SU-DHL-6 (cell line): ENCODE results near the gene TEX38.

Experiments
- H2AFZ ChIP-seq: fragments of 200-600 bp; sonication (generic); 2 replicates; pipeline ENCODE4 v1.6.1; 2014; ENCODE audit warnings: low read depth, mild to moderate bottlenecking, moderate library complexity, mixed read lengths, antibody characterized with exemption, low read length; ENCODE audit not compliant: severe bottlenecking
- H3F3A ChIP-seq: fragments of 200-600 bp; shearing (Covaris generic); 2 replicates; pipeline ENCODE4 v1.6.0; 2016; ENCODE audit warnings: antibody characterized with exemption, mild to moderate bottlenecking; ENCODE audit not compliant: insufficient read depth
- H3K27ac ChIP-seq: fragments of 200-600 bp; sonication (generic); 2 replicates; pipeline ENCODE4 v1.5.1; 2016; ENCODE audit warnings: low read depth, mild to moderate bottlenecking, low read length, moderate library complexity, mixed read lengths
- H3K27me3 ChIP-seq: fragments of 200-600 bp; sonication (generic), shearing (Covaris generic); 2 replicates; pipeline ENCODE4 v1.6.0; 2014; ENCODE audit warnings: mild to moderate bottlenecking, low read length
- H3K36me3 ChIP-seq: fragments of 200-600 bp; sonication (generic); 2 replicates; pipeline ENCODE4 v1.6.1; 2014; ENCODE audit warnings: mild to moderate bottlenecking, low read length, mixed read lengths
- H3K4me2 ChIP-seq: fragments of 300-600, 200-600 bp; shearing (Covaris generic), sonication (generic); 2 replicates; pipeline ENCODE4 v1.6.0; 2014; ENCODE audit warnings: low read length, low read depth, mild to moderate bottlenecking; ENCODE audit not compliant: poor library complexity, severe bottlenecking
- H3K4me3 ChIP-seq: fragments of 200-600 bp; sonication (generic); 2 replicates; pipeline ENCODE4 v1.5.1; 2014; ENCODE audit warnings: antibody characterized with exemption, low read length, mild to moderate bottlenecking, mixed read lengths; ENCODE audit not compliant: insufficient read depth, poor library complexity, severe bottlenecking
- H3K79me2 ChIP-seq: fragments of 200-600 bp; sonication (generic); 2 replicates; pipeline ENCODE4 v1.6.1; 2014; ENCODE audit warnings: mild to moderate bottlenecking, low read length, moderate library complexity; ENCODE audit not compliant: insufficient read depth
- H3K9ac ChIP-seq: fragments of 200-600 bp; sonication (generic); 2 replicates; pipeline ENCODE4 v1.7.0; 2014; ENCODE audit warnings: mild to moderate bottlenecking, low read length
- H3K9me2 ChIP-seq: fragments of 200-600 bp; sonication (generic); replicated peaks from 2 replicates; pipeline ENCODE4 v1.6.1; 2014; ENCODE audit warnings: low read length; ENCODE audit not compliant: insufficient read depth
- H3K9me3 ChIP-seq: fragments of 200-600 bp; sonication (generic); 2 replicates; pipeline ENCODE4 v1.6.1; 2014; ENCODE audit warnings: low read length, mixed read lengths; ENCODE audit not compliant: insufficient read depth
- H4K20me1 ChIP-seq: fragments of 200-600 bp; sonication (generic); 2 replicates; pipeline ENCODE4 v1.6.1; 2014; ENCODE audit warnings: low read depth, mild to moderate bottlenecking, antibody characterized with exemption, low read length, moderate library complexity, mixed read lengths
- EZH2phosphoT487 ChIP-seq: fragments of 200-600 bp; sonication (generic), shearing (Covaris generic); conservative IDR thresholded peaks from 2 replicates; pipeline ENCODE4 v1.6.1; 2018; ENCODE audit warnings: mild to moderate bottlenecking, antibody characterized with exemption, low read length, moderate library complexity, mixed read lengths
- TF ChIP-seq, protein P1 (sequence below): fragments of 200-600 bp; sonication (generic); IDR thresholded peaks from one replicate; pipeline ENCODE4 v1.5.1; 2017; ENCODE audit warnings: antibody characterized with exemption, mild to moderate bottlenecking, low read length, moderate library complexity; ENCODE audit not compliant: insufficient read depth, poor library complexity, severe bottlenecking

TEX38 gene

DNA sequence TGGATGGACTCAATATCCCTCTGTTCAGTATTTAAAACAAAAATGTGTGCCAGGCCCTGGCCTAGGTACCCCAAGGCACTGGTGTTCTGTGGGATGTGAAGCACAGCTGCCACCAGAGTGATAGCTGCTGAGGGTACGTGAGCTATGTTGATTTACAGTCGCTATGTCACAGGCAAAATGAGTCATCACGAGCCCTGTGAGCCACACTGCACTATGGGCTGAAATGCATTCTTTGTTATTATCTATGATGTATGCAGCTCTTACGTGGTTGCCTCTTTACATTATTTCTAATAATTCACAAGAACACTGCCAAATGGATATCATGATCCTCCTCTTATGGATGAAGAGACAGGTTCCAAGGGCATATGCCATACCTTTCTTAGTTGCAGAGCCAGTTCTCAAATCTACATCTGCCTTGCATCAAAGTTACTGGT is 2.1 kb downstream of the TEX38 start:
- no peak overlapping the region for H3K27ac ChIP-seq
- H4K20me1 ChIP-seq: no peaks in the 10 kb centered on the region
- H3K79me2 ChIP-seq: no peaks in the 10 kb centered on the region
- H2AFZ ChIP-seq: no peak overlapping the region
- peaks cover 9% of the 10 kb centered on the region for H3F3A ChIP-seq
- no peak overlapping the region for H3K4me2 ChIP-seq
- peaks cover 10% of the 10 kb centered on the region for H3K36me3 ChIP-seq
- H3K4me3 ChIP-seq: no peak overlapping the region
- H3K9me3 ChIP-seq: no peaks in the 10 kb centered on the region
- no peak for TF ChIP-seq EZH2phosphoT487
- TF ChIP-seq, protein P1, sequence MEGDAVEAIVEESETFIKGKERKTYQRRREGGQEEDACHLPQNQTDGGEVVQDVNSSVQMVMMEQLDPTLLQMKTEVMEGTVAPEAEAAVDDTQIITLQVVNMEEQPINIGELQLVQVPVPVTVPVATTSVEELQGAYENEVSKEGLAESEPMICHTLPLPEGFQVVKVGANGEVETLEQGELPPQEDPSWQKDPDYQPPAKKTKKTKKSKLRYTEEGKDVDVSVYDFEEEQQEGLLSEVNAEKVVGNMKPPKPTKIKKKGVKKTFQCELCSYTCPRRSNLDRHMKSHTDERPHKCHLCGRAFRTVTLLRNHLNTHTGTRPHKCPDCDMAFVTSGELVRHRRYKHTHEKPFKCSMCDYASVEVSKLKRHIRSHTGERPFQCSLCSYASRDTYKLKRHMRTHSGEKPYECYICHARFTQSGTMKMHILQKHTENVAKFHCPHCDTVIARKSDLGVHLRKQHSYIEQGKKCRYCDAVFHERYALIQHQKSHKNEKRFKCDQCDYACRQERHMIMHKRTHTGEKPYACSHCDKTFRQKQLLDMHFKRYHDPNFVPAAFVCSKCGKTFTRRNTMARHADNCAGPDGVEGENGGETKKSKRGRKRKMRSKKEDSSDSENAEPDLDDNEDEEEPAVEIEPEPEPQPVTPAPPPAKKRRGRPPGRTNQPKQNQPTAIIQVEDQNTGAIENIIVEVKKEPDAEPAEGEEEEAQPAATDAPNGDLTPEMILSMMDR: no peak
- no peaks in the 10 kb centered on the region for H3K9me2 ChIP-seq
- H3K9ac ChIP-seq: no peak overlapping the region
- no peaks in the 10 kb centered on the region for H3K27me3 ChIP-seq

DNA sequence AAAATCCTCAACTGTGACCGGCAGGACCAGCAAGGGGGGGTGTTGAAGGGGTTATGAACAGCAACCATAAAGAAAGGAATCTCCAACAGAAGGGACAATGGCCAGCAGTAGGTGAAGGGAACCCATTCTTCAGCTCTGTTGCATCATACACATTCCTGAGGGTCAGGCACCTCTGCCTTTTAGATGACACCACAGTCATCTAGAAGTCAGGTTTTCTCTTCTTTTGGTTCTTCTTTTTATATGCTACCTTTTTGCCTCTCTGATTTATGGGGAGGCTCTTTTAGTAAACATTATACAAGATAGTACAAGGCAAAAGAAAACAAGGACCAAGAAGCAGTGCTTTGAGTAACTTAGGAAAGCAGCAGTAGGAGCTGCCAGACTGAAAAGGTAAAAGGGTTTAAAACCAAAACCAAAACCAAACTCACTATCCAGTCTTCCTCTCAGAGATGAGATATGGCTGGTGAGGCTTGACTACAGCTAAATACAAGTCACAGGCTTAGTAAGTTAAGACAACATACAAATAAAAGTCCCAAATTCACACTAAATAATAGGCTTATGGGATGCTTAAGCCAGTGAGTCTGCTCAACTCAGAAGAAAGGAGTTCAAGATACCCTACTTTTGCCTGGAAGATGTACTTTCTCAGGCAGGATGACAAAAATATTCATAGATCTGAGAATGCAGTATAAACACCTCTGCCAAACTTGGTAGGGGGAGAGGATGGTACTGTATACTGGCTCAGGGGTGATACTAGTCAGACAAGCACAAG is 4.1 kb downstream of the TEX38 start:
- Histone ChIP-seq H3F3A (no peaks in the 10 kb centered on the region), H3K9me3 (no peaks in the 10 kb centered on the region), H2AFZ (no peak overlapping the region), H3K4me3 (no peak overlapping the region), H3K27me3 (no peaks in the 10 kb centered on the region), H3K27ac (no peak overlapping the region), H3K79me2 (no peaks in the 10 kb centered on the region), H3K4me2 (no peak overlapping the region), H3K9ac (no peak overlapping the region), H3K36me3 (peaks cover 16% of the 10 kb centered on the region), H4K20me1 (no peaks in the 10 kb centered on the region), H3K9me2 (no peaks in the 10 kb centered on the region)
- TF ChIP-seq, protein P1: no peak
- TF ChIP-seq EZH2phosphoT487: no peak

DNA sequence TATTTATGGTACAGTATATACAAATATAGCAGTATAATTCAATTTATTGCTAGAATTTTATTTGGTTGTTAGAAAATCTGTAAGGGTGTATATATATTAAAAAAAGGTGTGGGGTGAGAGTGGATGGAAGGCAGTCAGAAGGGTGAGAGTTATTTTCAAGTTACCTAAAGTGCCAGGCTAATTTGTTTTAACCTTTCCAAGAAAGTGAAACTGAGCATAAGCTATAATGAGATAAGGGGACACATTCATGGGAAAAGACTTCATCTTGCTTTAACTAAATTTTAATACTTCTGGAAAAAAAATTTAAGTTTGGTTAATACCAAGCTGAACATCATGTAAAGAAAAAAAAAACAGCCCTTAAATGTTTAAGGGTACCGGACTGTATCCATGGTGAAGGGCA is 4.9 kb downstream of the TEX38 start:
- no peaks in the 10 kb centered on the region for H3F3A ChIP-seq
- no peak overlapping the region for H3K9ac ChIP-seq
- peaks cover 21% of the 10 kb centered on the region for H3K36me3 ChIP-seq
- no peak overlapping the region for H3K27ac ChIP-seq
- no peak overlapping the region for H3K4me2 ChIP-seq
- H3K9me3 ChIP-seq: no peaks in the 10 kb centered on the region
- no peaks in the 10 kb centered on the region for H3K79me2 ChIP-seq
- no peaks in the 10 kb centered on the region for H3K9me2 ChIP-seq
- TF ChIP-seq, protein P1: no peak
- TF ChIP-seq EZH2phosphoT487: no peak
- no peaks in the 10 kb centered on the region for H4K20me1 ChIP-seq
- H3K4me3 ChIP-seq: no peak overlapping the region
- no peak overlapping the region for H2AFZ ChIP-seq
- H3K27me3 ChIP-seq: no peaks in the 10 kb centered on the region
